IMR-90 (cell line): ENCODE data around the gene PDCD1LG2. TPM values are rescaled to one million over a fixed set of nuclear protein-coding genes. Genes with fewer than 3 reads are reported as not detected.

Source experiments
- ATAC-seq: fragments of 200-7000 bp; cut with Tn5 transposase; 2 replicates; pipeline ENCODE4 v1.9.1; 2020; ENCODE audit warnings: low read depth, mild to moderate bottlenecking, moderate library complexity
- BruUV-seq: library from RNA; stranded (reverse); fragments of 400-500 nt; replicated peaks from 2 replicates; lab custom pipeline; 2021; lab: Mats Ljungman, UMichigan
- CTCF ChIA-PET: fragments of 300-600 bp; formaldehyde crosslinking; extraction: SDS; loops from one replicate; lab custom pipeline; 2021; ENCODE audit warnings: antibody characterized with exemption; lab: Yijun Ruan, JAX
- POLR2A ChIA-PET: fragments of 300-600 bp; sonication (Branson Sonifier 250); formaldehyde crosslinking; loops from one replicate; lab custom pipeline; 2022; ENCODE audit warnings: antibody characterized with exemption; ENCODE audit not compliant: unreplicated experiment; lab: Charles Lee
- DNase-seq: peaks from one replicate; pipeline ENCODE4 v3.0.0; 2013
- H2AFZ ChIP-seq: replicated peaks from 2 replicates; pipeline ENCODE3; 2013; ENCODE audit warnings: low read length, mild to moderate bottlenecking; ENCODE audit not compliant: poor library complexity
- H2AK5ac ChIP-seq: 2 replicates; pipeline ENCODE4 v1.6.1; 2013; ENCODE audit warnings: low read depth, low read length, inconsistent platforms
- H2AK9ac ChIP-seq: replicated peaks from 2 replicates; pipeline ENCODE3; 2013; ENCODE audit warnings: mild to moderate bottlenecking, low read depth, low read length, moderate library complexity; ENCODE audit not compliant: poor library complexity
- H2BK120ac ChIP-seq: 2 replicates; pipeline ENCODE4 v1.6.1; 2013; ENCODE audit warnings: low read depth, low read length, inconsistent platforms
- H2BK15ac ChIP-seq: 3 replicates; pipeline ENCODE4 v1.6.1; 2013; ENCODE audit warnings: low read depth, low read length, inconsistent platforms
- H2BK20ac ChIP-seq: 2 replicates; pipeline ENCODE4 v1.6.1; 2013; ENCODE audit warnings: low read depth, mild to moderate bottlenecking, inconsistent platforms, low read length, moderate library complexity
- H2BK5ac ChIP-seq: 2 replicates; pipeline ENCODE4 v1.6.1; 2013; ENCODE audit warnings: mild to moderate bottlenecking, low read depth, low read length, inconsistent platforms; ENCODE audit not compliant: poor library complexity, severe bottlenecking
- H3K14ac ChIP-seq: replicated peaks from 2 replicates; pipeline ENCODE4 v1.6.1; 2013; ENCODE audit warnings: low read depth, low read length, inconsistent platforms
- H3K18ac ChIP-seq: 2 replicates; pipeline ENCODE4 v1.6.1; 2013; ENCODE audit warnings: low read depth, low read length, control low read depth
- H3K23ac ChIP-seq: 2 replicates; pipeline ENCODE4 v1.6.1; 2013; ENCODE audit warnings: low read depth, low read length, inconsistent platforms
- H3K27ac ChIP-seq: 2 replicates; pipeline ENCODE4 v1.5.1; 2013; ENCODE audit warnings: mild to moderate bottlenecking, control low read depth, low read length; ENCODE audit not compliant: insufficient read depth
- H3K27me3 ChIP-seq: 2 replicates; pipeline ENCODE4 v1.6.1; 2013; ENCODE audit warnings: low read length; ENCODE audit not compliant: control insufficient read depth, insufficient read depth
- H3K36me3 ChIP-seq: 2 replicates; pipeline ENCODE4 v1.6.1; 2013; ENCODE audit warnings: low read length, mixed read lengths; ENCODE audit not compliant: control insufficient read depth, insufficient read depth
- H3K4ac ChIP-seq: 2 replicates; pipeline ENCODE4 v1.6.1; 2013; ENCODE audit warnings: low read depth, low read length, inconsistent platforms
- H3K4me1 ChIP-seq: 2 replicates; pipeline ENCODE4 v1.6.1; 2013; ENCODE audit warnings: low read length, mixed read lengths; ENCODE audit not compliant: control insufficient read depth, insufficient read depth
- H3K4me2 ChIP-seq: 2 replicates; pipeline ENCODE4 v1.6.1; 2013; ENCODE audit warnings: low read depth, mild to moderate bottlenecking, control low read depth, low read length, moderate library complexity
- H3K4me3 ChIP-seq: 2 replicates; pipeline ENCODE4 v1.5.1; 2013; ENCODE audit warnings: low read depth, mild to moderate bottlenecking, control low read depth, low read length, moderate library complexity; ENCODE audit not compliant: insufficient read depth
- H3K56ac ChIP-seq: 2 replicates; pipeline ENCODE4 v1.6.1; 2013; ENCODE audit warnings: low read length, inconsistent platforms; ENCODE audit not compliant: insufficient read depth; ENCODE audit errors: extremely low read depth
- H3K79me1 ChIP-seq, 2 experiments: 2 replicates each; pipeline ENCODE4 v1.6.1; 2013; ENCODE audit warnings: low read length in 2 of 2, inconsistent platforms in 1 of 2, low read depth in 1 of 2
- H3K9ac ChIP-seq: 2 replicates; pipeline ENCODE4 v1.6.1; 2013; ENCODE audit warnings: low read depth, low read length, control low read depth
- H3K9me1 ChIP-seq: 2 replicates; pipeline ENCODE4 v1.6.1; 2013; ENCODE audit warnings: low read length, inconsistent platforms; ENCODE audit not compliant: insufficient read depth
- H3K9me3 ChIP-seq: 2 replicates; pipeline ENCODE4 v1.6.1; 2013; ENCODE audit warnings: low read length; ENCODE audit not compliant: control insufficient read depth, insufficient read depth
- H4K20me1 ChIP-seq: 2 replicates; pipeline ENCODE4 v1.6.1; 2013; ENCODE audit warnings: low read length, inconsistent platforms; ENCODE audit not compliant: insufficient read depth
- H4K5ac ChIP-seq: 2 replicates; pipeline ENCODE4 v1.6.1; 2013; ENCODE audit warnings: mild to moderate bottlenecking, low read depth, low read length, control low read depth
- H4K8ac ChIP-seq, 2 experiments: 2 replicates each; pipeline ENCODE4 v1.6.1; 2013; ENCODE audit warnings: low read depth in 2 of 2, low read length in 2 of 2, control low read depth in 1 of 2, inconsistent platforms in 1 of 2
- H4K91ac ChIP-seq: 2 replicates; pipeline ENCODE4 v1.6.1; 2013; ENCODE audit warnings: low read depth, low read length, inconsistent platforms; ENCODE audit not compliant: insufficient read depth
- CEBPB ChIP-seq: IDR thresholded peaks from 2 replicates; pipeline ENCODE4 v1.6.1; 2012; ENCODE audit warnings: low read depth, low read length, improper control_type of control experiment
- CHD1 ChIP-seq: IDR thresholded peaks from 2 replicates; pipeline ENCODE4 v1.6.1; 2012; ENCODE audit warnings: low read depth, low read length, improper control_type of control experiment
- WGBS, 2 experiments: methylation state at CpG; one replicate each; pipeline versions ENCODE4 v1.1.5 to v1.1.7; 2013; ENCODE audit warnings: missing lambda C conversion rate in 2 of 2; ENCODE audit not compliant: insufficient read length in 1 of 2; ENCODE audit errors: extremely low coverage in 2 of 2; 5-methylcytosine and 5-hydroxymethylcytosine counted together
- dilution Hi-C: fragments of 300-500 bp; cut with HindIII; formaldehyde crosslinking; loops from one replicate; pipeline ENCODE4 v1.14.3; 2018; ENCODE audit warnings: low sequenced_read_pairs; ENCODE audit not compliant: unreplicated experiment
- in situ Hi-C: fragments of 300-500 bp; cut with MboI; formaldehyde crosslinking; loops from 3 replicates; pipeline ENCODE4 v1.14.3; 2019; ENCODE audit warnings: low sequenced_read_pairs, inconsistent platforms, mixed read lengths
- intact Hi-C: fragments of 100-400 bp; cut with micrococcal nuclease; formaldehyde crosslinking; loops from 2 replicates; pipeline ENCODE4 v1.10.0; 2022
- polyA plus RNA-seq, 3 experiments: library from polyadenylated mRNA; depleted of rRNA; stranded (reverse); fragments of >200 nt; gene quantifications; 2 replicates each; pipeline ENCODE4 v1.2.3, GENCODE V29; 2012; ENCODE audit warnings: low replicate concordance in 1 of 3
- total RNA-seq: library from RNA; depleted of rRNA; stranded (reverse); fragments of >200 nt; gene quantifications from 2 replicates; pipeline ENCODE4 v1.2.3, GENCODE V29; 2012

Gene PDCD1LG2
- total and polyA plus RNA-seq, 2 of the 4 experiments (the other 2 are of a cell fraction), result 17.5 to 33.3 TPM

- H2BK15ac ChIP-seq, result peak overlapping the region; percentile 58; the same call in 1 of the 3 replicates
- H3K56ac ChIP-seq, result no peak overlapping the region
- TF ChIP-seq CEBPB, result peak; percentile 18; the same call in 1 of the 2 replicates
- TF ChIP-seq CHD1, result no peak
- H4K8ac ChIP-seq, result peak overlapping the region in 1 of 2 experiments; percentile 33; a peak in 2 of 4 replicates
- H2BK5ac ChIP-seq, result peak overlapping the region; percentile 21
- peaks cover 28% of the 10 kb centered on the region for H3K4me1 ChIP-seq
- in situ Hi-C loops (no loop called here), dilution Hi-C loops (no loop called here), intact Hi-C loops (no loop called here)
- DNase-seq, result peak; percentile 70
- H3K9me1 ChIP-seq, result peaks cover 20% of the 10 kb centered on the region
- ChIA-PET CTCF (interaction anchor here (0.5 to 1.8 kb wide), 2 partner anchors 32 to 37 kb away, joined by 3 read pairs; no protein-coding TSS in a partner anchor), POLR2A (no interaction called here)
- no peaks in the 10 kb centered on the region; the same call in 1 of the 2 replicates for H3K36me3 ChIP-seq
- H4K91ac ChIP-seq, result no peak overlapping the region
- H3K23ac ChIP-seq, result no peak overlapping the region
- peak overlapping the region; percentile 35; the same call in 1 of the 2 replicates for H2AK5ac ChIP-seq
- H2BK120ac ChIP-seq, result peak overlapping the region; percentile 53
- H3K4me2 ChIP-seq, result no peak overlapping the region
- no peak overlapping the region for H3K27ac ChIP-seq
- peak overlapping the region; percentile 3; the same call in 1 of the 2 replicates for H3K18ac ChIP-seq
- H3K4ac ChIP-seq, result peak overlapping the region; percentile 24; the same call in 1 of the 2 replicates
- no peaks in the 10 kb centered on the region for H3K27me3 ChIP-seq
- no peak overlapping the region for H2AK9ac ChIP-seq
- no peak overlapping the region for H3K4me3 ChIP-seq
- no CpG with 5 or more reads among the region's 4 CpGs for WGBS, 2 experiments
- BruUV-seq, result no TSS peak
- no peaks in the 10 kb centered on the region for H4K20me1 ChIP-seq
- peak overlapping the region; percentile 34; the same call in 1 of the 2 replicates for H2BK20ac ChIP-seq
- ATAC-seq, result no peak
- no peak overlapping the region for H4K5ac ChIP-seq
- H3K14ac ChIP-seq, result 0 out of 2 replicates have a peak overlapping the region, but pooled peaks have one; percentile 40
- H3K79me1 ChIP-seq, result peaks cover 3 to 42% of the 10 kb centered on the region in 2 experiments; a peak in 3 of 4 replicates
- no peaks in the 10 kb centered on the region for H3K9me3 ChIP-seq
- no peak overlapping the region for H3K9ac ChIP-seq
- no peak overlapping the region for H2AFZ ChIP-seq
Observed at GRCh38 chr9:5549658-5550650, 39.6 kb downstream of the PDCD1LG2 start.
